AML-193 (cell line): ENCODE results near the gene NACC2.

Experiments used
- DNase-seq, 2 experiments: peaks; one replicate each; lab custom pipeline; 2025; lab: John Stamatoyannopoulos, UW

The NACC2 gene

GRCh38 chr9:136023410-136024225, 71.5 kb downstream of the NACC2 start:
- DNase-seq = no peak

DNA sequence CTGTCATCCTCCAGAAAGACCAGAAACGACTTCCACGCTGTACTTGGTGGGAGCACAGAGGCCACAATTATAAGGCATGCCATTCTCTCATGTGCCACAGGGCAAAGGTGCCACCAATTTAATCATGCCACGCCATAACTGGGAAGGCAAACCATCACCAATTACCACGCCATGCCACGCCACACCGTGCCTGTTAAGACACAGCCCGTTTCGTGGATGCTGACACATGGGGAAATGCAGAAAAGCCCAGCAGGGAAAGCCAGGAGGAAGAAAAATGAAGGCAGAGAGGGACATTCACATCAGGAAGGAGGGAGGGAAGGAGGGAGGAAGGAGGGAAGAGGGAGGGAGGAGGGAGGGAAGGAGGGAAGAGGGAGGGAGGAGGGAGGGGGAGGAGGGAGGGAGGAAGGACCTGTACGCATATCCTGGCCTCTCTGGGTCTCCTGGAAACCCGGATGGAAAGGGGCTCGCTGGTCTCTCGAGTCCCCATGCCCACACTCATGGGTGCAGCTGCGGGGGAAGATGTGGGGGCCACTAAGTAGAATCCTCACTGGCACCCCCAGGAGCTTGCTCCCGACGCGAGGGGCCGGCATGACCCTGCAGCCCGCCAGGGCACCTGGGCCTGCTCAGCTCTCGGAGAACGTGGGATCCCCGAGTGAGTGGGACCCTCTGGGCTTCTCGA, 72.2 kb downstream of the NACC2 start:
- DNase-seq = no peak

DNA sequence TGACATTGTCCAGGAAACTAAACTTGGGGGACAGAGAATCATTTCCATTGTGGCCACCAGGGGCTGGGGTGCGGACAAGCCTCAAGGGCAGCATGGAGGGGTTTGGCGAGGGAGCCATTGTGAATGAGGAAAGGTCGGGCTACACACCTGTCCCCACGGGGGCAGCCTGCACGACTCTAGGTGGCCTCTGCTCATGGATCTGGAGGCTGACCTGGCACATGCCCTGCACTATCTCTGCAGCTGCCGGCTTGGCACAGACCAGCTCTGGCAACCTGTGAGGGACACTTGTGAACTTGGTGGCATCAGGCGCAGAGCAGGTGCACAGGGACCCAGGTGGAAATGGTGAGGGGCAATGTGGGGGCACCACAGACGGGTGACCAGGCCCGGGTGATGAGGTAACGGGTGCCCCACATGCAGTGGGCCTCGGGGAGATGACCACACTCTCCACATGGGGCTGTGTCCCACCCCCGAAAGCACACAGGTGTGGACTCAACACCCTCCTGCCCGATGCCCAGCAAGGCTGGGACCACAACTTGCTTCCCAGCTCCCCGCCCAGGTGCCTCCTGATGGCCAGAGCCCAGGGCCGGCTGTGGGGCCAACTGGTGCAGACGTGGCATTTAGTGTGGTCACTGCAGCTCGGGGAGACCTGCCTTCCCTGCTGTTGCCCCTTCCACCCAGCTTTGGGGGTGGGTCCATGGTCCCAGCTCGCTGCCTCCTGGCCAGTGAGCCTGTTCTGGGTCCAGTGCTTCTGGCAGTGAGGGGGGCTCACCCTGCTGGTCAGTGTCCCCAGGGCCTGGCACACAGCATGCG, 73.0 kb downstream of the NACC2 start:
- no peak for DNase-seq

DNA sequence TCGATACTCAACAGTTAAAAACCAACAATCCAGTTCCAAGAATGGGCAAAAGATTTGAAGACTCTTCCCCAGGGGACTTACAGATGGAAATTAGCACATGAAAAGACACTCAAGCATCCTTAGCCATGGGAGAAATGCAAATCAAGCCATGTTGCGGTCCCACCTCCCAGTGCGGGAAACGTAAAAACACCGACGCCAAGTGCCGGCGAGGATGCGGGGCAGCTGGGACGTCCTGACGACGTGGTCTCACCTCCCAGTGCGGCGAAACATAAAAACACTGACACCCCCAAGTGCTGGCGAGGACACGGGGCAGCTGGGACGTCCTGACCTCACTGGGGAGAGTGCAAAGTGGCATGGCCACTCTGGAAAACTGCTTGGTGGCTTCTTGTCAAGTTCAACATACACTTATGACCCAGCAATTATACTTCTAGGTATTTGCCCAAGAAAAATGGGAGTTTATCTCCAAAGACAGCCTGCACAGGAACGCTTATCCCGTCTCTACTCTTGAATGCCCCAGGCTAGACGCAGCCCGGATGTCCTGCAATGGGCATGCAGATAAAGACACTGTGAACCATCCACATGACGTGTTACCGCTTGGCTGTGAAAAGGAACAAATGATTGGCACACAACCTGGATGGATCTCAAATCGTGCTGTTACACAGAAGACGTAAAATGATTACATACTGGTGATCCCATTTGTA, 73.8 kb downstream of the NACC2 start:
- no peak for DNase-seq

DNA sequence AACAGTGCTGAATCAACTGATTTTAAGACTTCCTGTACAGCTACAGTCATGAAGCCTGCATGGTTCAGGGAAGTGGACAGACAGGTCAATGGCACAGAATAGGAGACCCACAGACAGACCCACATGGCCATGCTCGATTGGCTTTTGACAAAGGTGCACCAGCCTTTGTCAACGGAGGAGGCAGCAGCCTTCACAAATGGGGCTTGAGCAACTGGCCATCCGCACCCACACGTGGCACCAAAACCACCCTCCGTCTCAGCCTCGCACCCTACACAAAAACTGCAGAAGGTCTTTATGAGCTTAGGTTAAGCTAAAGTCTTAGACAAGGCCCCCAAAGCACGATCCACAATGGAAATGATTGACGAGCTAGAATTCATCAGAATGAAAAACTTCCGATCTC, 74.4 kb downstream of the NACC2 start:
- DNase-seq = no peak

DNA sequence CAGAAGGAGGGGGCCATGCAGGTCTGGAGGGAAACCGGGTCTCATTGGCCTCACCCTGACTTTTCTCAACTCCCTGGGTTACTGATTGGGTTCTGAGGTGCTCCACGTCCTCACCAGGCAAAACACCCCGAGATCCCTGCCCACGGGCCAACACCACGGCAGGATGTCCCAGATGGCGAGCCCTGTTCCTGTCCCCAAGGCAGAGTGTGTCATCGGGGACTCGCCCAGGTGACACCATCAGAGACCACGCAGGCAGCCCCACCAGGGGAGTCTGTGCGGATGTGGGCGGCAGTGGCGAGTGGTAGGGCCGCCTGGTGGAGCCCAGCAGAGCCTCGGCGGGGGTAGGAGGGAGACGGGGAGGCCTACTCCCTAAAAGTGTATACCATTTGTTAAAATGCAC, 74.9 kb downstream of the NACC2 start:
- no peak for DNase-seq

DNA sequence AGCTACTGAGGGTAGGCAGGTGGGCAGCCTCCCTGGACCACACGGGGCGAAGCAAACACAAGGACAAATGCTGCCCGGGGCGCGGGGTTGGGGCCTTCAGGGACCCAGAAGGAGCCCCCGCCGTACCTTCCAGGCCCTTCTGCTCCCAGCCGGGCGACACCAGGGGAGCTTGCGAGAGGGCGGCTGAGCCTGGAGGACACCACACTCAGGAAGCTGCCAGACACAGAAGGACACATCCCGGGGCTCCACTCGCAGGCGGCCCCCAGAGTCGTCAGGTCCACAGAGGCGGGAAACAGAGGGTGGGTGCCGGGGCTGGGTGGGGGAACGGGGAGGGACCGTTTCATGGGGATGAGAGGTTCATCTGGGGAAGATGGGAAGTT, 75.4 kb downstream of the NACC2 start:
- DNase-seq = no peak

GRCh38 chr9:136019041-136019680, 75.9 kb downstream of the NACC2 start:
- no peak for DNase-seq

DNA sequence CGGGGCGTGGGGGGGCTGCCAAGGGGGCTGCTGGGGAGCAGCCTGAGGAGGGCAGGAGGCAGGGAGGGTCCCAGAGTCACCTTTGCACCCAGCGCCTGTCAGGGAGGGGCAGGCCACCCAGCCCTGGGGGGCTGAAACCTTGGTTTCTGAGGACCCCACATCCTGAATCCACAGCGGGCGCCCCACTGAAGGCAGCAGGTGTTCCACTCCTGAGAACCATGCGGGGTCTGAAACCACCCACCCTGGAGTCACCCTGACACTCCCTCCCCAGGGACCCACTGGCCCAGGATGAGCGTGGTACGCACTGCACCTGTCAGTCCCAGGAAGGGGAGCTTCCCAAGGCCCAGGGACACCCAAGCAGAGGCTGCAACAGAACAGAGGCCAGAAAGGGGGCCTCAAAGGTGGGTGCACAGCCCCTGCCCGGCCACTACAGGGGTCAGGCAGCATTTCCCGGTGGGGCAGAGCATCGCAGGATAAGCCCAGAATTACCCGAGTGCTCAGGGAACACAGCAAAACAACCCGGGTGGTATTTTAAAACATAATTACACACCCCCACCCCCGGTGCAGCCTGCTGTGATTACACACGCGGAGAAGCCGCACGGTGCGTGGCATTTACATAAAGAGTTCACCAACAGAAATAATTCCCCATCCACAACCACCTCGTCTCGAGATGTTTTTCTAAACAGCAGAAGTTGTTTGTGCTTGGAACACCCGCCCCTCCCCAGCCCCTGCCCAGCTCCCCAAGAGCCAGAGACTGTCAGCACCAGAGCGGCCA, 76.6 kb downstream of the NACC2 start:
- no peak for DNase-seq

DNA sequence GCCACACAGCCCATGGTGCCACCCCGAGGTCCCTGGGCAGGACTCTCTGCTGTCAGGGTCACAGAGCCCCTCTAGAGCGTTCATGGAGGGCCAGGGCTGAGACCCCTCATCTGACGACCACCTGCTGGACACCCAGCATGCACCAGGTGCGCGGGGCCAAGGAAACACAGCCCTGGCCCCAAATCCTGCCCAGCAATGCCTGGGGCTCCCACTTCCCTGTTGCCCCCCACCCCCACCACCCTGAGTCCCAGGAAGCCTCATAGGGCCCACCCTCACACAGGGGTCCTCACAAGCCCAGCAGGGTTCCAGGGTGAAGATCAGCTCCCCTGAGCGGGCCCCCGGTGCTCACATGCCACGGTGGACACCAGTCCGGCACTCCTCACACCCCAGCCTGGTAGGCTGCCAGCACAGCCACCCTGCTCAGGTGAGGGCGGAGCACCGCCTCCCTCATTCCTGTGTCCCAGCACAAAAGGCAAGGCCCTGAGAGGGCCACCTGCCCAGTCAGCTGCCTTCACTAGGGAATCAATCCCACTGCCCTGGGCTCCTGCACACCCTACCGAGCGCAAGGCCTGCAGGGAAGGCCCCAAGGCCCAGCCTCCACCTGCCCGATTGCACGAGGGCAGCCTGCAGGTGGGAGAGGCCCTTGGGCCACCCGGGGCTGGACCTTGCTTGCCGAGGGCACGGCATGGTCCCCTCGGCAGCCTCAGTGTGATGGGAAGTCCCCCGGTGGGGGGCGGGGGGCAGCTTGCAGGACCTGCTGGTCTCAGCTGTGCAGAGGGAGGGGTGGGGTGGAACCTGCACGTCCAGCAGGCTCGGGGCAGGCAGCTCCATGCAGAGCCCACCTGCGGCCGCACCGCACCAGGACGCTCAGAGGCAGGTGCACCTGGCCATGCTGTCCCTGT, 77.5 kb downstream of the NACC2 start:
- no peak for DNase-seq

DNA sequence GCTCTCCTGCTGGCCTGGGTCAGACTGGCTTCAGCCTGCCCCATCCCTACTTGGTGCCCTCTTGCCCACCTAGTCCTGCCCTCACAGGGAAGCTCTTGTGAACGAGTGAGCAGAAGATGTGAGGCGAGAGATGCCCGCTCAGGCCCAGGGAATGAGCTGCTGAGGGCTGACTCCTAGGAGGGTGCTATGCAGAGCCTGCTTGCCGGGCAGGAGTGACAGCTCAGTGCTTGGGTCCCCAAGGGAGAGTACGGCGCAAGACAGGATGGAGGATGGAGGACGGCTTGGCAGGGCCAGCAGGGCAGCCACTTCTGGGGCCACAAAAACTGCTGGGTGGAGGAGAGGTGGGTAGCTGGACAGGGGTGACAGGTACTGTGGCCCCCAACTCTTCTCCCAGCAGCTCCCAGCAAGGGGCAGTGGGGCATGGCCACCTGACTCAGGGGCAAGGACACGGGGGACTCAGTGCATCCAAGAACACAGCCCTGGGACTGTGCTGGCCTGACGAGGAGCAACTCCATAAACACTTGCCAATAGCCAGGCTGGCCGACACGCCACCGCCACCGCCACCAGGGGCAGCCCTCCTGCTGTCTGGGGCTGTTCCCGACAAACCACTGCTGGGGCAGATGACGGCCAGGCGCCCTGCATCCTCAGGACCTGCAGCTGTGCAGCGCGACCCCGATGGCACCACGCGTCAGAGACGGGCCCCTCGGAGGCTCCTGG, 78.4 kb downstream of the NACC2 start:
- DNase-seq = no peak

DNA sequence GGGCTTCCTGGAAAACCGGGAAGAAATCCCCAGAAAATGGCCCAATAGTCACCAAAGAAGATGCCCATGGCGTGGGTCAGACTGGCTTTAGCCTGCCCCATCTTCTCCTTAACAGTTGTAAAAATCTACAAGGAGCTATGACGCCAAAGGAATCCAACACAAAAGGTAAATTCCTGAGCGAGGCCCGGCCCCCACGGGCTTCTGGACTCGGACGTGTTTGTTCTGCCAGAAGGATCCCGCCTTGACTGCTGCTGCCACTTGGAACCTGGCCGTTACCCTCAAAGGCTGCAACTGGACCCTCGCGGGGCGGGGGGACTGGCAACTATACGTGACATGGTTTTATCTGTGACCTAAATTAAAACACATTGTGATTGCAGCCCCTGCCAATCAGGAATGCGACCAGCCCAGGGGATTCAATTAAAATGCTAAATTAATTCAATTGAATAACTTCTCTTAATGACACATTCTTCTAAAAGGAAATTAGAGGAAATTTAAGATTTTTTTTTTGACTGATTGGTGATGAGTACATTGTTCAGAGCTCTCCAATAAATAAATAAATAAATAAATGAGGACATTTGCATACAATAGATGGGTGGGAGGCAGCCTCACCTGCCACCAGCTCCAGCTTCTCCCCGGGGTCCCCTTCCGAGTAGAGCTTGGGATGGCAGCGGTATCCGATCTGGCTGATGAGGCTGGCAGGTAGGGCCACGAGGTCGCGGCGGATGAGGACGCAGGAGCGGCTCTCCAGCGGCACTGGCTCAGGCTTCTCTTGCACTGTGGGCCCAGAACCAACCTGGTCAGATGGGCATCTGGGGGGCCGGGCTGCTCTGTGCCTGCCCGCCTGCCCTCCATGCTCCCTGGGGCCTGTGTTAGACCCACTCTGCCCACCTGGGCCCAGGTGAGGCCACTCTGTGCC, 79.2 kb downstream of the NACC2 start:
- no peak for DNase-seq

DNA sequence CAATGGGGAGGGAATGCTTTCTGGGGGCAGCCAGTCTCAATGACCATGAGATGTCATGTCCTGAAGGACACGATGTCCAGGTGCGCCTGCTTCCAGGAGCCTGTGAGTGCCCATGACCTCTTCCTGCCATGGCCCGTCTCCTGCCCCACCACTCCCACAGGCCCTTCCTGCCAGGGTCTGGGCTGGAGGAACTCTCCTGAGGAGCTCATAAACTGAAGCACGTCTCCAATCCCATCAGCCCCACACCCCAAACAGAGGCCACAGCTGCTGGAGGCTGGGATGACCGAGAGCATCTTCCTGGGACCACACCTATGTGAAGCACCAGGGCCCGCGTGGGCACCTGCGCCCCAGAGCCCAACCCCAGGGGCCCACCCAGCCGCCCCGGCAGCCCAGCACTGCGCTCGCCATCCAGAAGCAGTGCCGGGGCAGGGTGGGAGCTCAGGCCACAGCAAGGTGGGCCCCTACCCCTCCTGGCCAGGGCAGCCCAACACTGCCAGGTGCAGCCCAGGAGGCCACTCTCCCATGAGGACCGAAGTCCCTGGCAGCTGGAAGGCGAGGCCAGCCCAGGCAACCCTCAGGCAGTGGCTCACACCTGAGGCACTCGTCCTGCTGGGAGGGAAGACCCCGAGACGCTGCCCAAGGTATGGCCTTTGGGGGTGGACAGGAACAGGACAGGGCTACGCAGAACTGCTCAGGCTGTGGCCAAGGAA, 80.0 kb downstream of the NACC2 start:
- no peak for DNase-seq

DNA sequence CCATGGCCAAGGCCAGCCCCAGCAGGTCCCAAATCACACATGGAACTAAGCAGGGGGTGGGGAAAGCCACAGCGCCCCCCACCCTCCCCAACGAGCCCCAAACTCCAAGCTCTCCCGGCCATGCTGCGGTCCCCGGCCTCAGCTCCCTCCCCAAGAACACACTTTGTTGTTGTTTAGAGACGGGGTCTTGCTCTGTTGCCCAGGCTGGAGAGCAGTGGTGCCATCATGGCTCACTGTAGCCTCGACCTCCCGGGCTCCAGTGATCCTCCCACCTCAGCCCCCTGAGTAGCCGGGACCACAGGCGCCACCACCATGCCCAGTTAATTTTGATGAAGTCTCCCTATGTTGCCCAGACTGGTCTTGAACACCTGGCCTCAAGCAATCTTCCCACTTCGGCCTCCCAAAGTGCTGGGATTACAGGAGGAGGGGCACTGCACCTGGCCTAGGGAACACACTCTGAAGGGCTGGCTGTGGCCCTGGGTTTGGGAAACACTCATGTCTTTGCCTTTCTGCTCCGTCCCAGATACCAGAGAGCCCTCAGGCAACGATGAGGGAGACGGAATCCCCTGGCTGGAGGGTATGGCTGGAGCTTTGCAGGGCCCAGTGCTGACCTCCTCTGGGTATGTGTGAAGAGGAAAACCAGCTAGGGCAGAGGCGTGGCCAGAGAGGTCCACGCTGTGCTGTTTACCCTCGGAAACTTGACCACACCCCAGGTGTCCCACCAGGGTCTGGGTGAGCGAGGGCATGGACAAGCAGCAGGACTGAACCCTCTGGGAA, 80.8 kb downstream of the NACC2 start:
- DNase-seq = no peak

DNA sequence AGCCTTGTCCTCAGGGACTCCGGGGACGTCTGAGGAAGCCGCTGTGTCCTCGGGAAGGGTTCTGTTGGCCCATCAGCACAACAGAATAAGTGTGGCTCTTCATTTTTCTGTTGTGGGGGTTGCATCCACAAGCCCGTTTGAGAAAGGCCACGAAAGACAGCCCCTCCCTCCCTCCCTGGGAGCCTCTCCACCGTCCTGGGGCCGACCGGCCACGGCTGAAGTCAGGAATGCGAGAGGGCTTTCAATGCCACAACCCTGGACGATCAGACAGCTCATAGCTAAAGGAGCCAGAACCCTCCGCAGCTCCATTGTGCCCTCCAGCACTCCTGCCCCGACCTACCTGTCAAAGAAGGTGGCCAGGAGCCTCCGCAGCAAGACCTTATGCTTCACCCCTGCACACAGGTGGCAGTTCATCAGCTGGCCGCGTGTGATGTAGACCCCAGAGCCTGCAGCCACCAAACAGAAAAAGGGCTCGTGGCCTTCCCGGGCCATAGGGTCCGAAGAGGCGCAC, 81.5 kb downstream of the NACC2 start:
- DNase-seq = no peak

DNA sequence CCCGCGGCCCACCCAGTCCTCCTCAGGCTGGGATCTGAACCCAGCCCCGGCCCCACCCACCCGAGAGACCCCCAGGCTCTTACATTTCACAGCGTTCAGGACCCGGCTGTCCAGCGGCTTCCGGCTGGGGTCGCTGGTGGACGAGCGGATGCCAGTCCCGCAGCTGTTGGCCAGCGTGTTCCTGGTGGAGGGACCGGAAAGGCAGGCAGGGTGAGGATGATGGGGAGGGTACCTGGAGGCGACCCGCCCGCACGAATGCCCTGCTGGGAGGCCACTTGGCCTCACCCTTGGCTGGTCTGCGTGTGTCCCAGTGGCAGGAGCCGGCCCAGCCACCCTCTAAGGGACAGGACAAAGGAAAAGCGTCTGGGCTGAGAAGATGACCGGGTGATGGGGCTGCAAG, 82.0 kb downstream of the NACC2 start:
- no peak for DNase-seq
